Spleen (tissue), 11 donors: ENCODE measurements around the gene ERG28. TPM values are rescaled to one million over a fixed set of nuclear protein-coding genes. Genes with fewer than 3 reads are reported as not detected.

Experiments used
- DNase-seq: peaks from one replicate; pipeline ENCODE4 v3.0.0-alpha.2; 2020
- H3K27ac ChIP-seq, 8 donors: fragments of 200-600 bp; sonication (generic) in 7 of 8; 1 replicate in 4 of 8; 2 replicates in 4 of 8; pipeline versions ENCODE4 v1.5.0 to v1.8.0; 2016 to 2021; ENCODE audit warnings: inconsistent platforms in 4 of 8, mild to moderate bottlenecking in 4 of 8, moderate library complexity in 1 of 8
- H3K27me3 ChIP-seq, 7 donors: fragments of 200-600 bp; sonication (generic) in 6 of 7; replicated peaks in 1 of 7; 1 replicate in 4 of 7; 2 replicates in 3 of 7; pipeline versions ENCODE4 v1.5.0 to v1.8.0; 2016 to 2021; ENCODE audit warnings: inconsistent platforms in 3 of 7, mild to moderate bottlenecking in 1 of 7
- H3K36me3 ChIP-seq, 6 donors: fragments of 200-600 bp; sonication (generic) in 5 of 6; 1 replicate in 4 of 6; 2 replicates in 2 of 6; pipeline versions ENCODE4 v1.5.0 to v1.8.0; 2016 to 2021; ENCODE audit warnings: inconsistent platforms in 2 of 6
- H3K4me1 ChIP-seq, 6 donors: fragments of 200-600 bp; sonication (generic) in 5 of 6; 1 replicate in 3 of 6; 2 replicates in 3 of 6; pipeline versions ENCODE4 v1.5.0 to v1.8.0; 2016 to 2021; ENCODE audit warnings: inconsistent platforms in 3 of 6
- H3K4me3 ChIP-seq, 8 donors: fragments of 200-600 bp; sonication (generic) in 7 of 8; 1 replicate in 4 of 8; 2 replicates in 4 of 8; pipeline versions ENCODE4 v1.5.0 to v1.8.0; 2016 to 2021; ENCODE audit warnings: inconsistent platforms in 4 of 8, mild to moderate bottlenecking in 4 of 8, moderate library complexity in 2 of 8
- H3K9me3 ChIP-seq, 8 donors: fragments of 200-600 bp; sonication (generic) in 7 of 8; 1 replicate in 4 of 8; 2 replicates in 4 of 8; pipeline versions ENCODE4 v1.5.0 to v1.8.0; 2016 to 2021; ENCODE audit warnings: inconsistent platforms in 4 of 8
- CTCF ChIP-seq, 11 experiments: fragments of 200-600 bp in 7 of 11; fragments of 450-650 bp in 4 of 11; sonication (generic) in 4 of 11; IDR thresholded peaks in 8 of 11; conservative IDR thresholded peaks in 3 of 11; 1 replicate in 7 of 11; 2 replicates in 4 of 11; pipeline versions ENCODE4 v1.4.0 to v1.8.0; 2016 to 2021; ENCODE audit warnings: antibody characterized with exemption in 11 of 11, inconsistent platforms in 4 of 11, mild to moderate bottlenecking in 1 of 11
- POLR2A ChIP-seq, 3 donors: fragments of 450-650 bp; IDR thresholded peaks; one replicate each; pipeline ENCODE4 v1.5.1; 2017; ENCODE audit warnings: antibody characterized with exemption in 3 of 3, mild to moderate bottlenecking in 1 of 3
- POLR2AphosphoS5 ChIP-seq, 3 donors: sonication (generic); formaldehyde crosslinking; IDR thresholded peaks; one replicate each; pipeline ENCODE4 v1.5.1; 2017; ENCODE audit warnings: antibody characterized with exemption in 3 of 3
- WGBS, 5 donors: extraction: QIAGEN DNeasy Blood & Tissue Kit in 3 of 5; methylation state at CpG; one replicate each; pipeline versions ENCODE4 v1.1.5 to v1.1.7; 2013 to 2018; 5-methylcytosine and 5-hydroxymethylcytosine counted together
- intact Hi-C: fragments of 100-400 bp; cut with DNase I; formaldehyde crosslinking; loops from one replicate; pipeline ENCODE4 v1.15.0; 2023; ENCODE audit warnings: low total_unique reads
- polyA plus RNA-seq, 3 donors: library from polyadenylated mRNA; stranded (reverse); fragments of 200-250 nt; gene quantifications; one replicate each; pipeline ENCODE4 v1.2.1, GENCODE V29; 2013
- total RNA-seq, 7 donors: library from RNA; depleted of rRNA in 3 of 7; stranded (reverse); fragments of >200 nt in 3 of 7; fragmentation: NEBNext Ultra II Directional in 4 of 7; extraction: Animal tissue kit (Norgen Biotek cat#: 25700) in 4 of 7; gene quantifications; one replicate each; pipeline versions ENCODE4 v1.1.0 to v1.2.1, GENCODE V29; 2016 to 2021
- donor health status: healthy with polysubstance abuse.
- donor health status: DM: no; HTN: no; CAD: no; lungs with moderate emphysema.
- donor health status: DM: no; HTN: no; CAD: no.
- donor health status: Bipolar disorder and iron deficiency.
- donor health status: healthy.
- donor health status: DM: no; HTN: no; CAD: no.
- donor health status: DM: yes; HTN: yes; CAD: no.

Gene ERG28
- total and polyA plus RNA-seq, 10 donors = 6.1 to 11.1 (median 7.8) TPM

- no peak overlapping the region for H3K4me3 ChIP-seq
- no peak overlapping the region for H3K27ac ChIP-seq
- H3K9me3 ChIP-seq = peaks cover 0 to 12% (median 8%) of the 10 kb centered on the region in 8 donors
- H3K27me3 ChIP-seq = no peaks in the 10 kb centered on the region
- no peaks in the 10 kb centered on the region for H3K4me1 ChIP-seq
- WGBS, 5 donors = 91 to 96% (median 94%) methylated on average over 7 of the region's 7 CpGs
- intact Hi-C loops = no loop called here
- H3K36me3 ChIP-seq = peaks cover 0 to 82% (median 39%) of the 10 kb centered on the region in 6 donors
- DNase-seq = no peak
- TF ChIP-seq CTCF (IDR thresholded peaks at IDR 0.05 in 8 of 11, conservative IDR thresholded peaks at IDR 0.05 in 3 of 11) (no peak), POLR2AphosphoS5 (IDR thresholded peaks at IDR 0.05) (no peak), POLR2A (IDR thresholded peaks at IDR 0.05) (no peak)
Measured at GRCh38 chr14:75690010-75690409, 29.3 kb upstream of the ERG28 start.

- Histone ChIP-seq H3K4me1 (no peaks in the 10 kb centered on the region), H3K27ac (no peak overlapping the region), H3K36me3 (peaks cover 0 to 82% (median 31%) of the 10 kb centered on the region in 6 donors), H3K4me3 (no peak overlapping the region), H3K27me3 (no peaks in the 10 kb centered on the region), H3K9me3 (peaks cover 0 to 2% (median 0%) of the 10 kb centered on the region in 8 donors)
- DNase-seq = no peak
- no peak for TF ChIP-seq POLR2AphosphoS5 (IDR thresholded peaks at IDR 0.05)
- no peak for TF ChIP-seq POLR2A (IDR thresholded peaks at IDR 0.05)
- WGBS, 5 donors = 86 to 94% (median 90%) methylated on average over 2 of the region's 2 CpGs
- intact Hi-C loops = no loop called here
Measured at GRCh38 chr14:75689012-75689411, 28.3 kb upstream of the ERG28 start.

GRCh38 chr14:75685910-75686309 is 25.2 kb upstream of the ERG28 start:
- Histone ChIP-seq H3K4me3 (no peak overlapping the region), H3K27me3 (no peaks in the 10 kb centered on the region), H3K36me3 (peaks cover 0 to 81% (median 32%) of the 10 kb centered on the region in 6 donors), H3K4me1 (no peaks in the 10 kb centered on the region), H3K27ac (no peak overlapping the region), H3K9me3 (no peaks in the 10 kb centered on the region)
- intact Hi-C loops = no loop called here
- TF ChIP-seq POLR2AphosphoS5 (IDR thresholded peaks at IDR 0.05) = no peak
- no peak for TF ChIP-seq CTCF (IDR thresholded peaks at IDR 0.05 in 8 of 11, conservative IDR thresholded peaks at IDR 0.05 in 3 of 11)
- TF ChIP-seq POLR2A (IDR thresholded peaks at IDR 0.05) = no peak
- no peak for DNase-seq
- WGBS, 5 donors = 89 to 94% (median 92%) methylated on average over 2 of the region's 2 CpGs

- WGBS, 5 donors = 71 to 82% (median 80%) methylated on average over 2 of the region's 2 CpGs
- Histone ChIP-seq H3K4me3 (no peak overlapping the region), H3K36me3 (peaks cover 0 to 47% (median 4%) of the 10 kb centered on the region in 6 donors), H3K27me3 (no peaks in the 10 kb centered on the region), H3K27ac (no peak overlapping the region), H3K9me3 (peaks cover 0 to 11% (median 7%) of the 10 kb centered on the region in 8 donors), H3K4me1 (no peaks in the 10 kb centered on the region)
- TF ChIP-seq POLR2AphosphoS5 (IDR thresholded peaks at IDR 0.05) (no peak), CTCF (IDR thresholded peaks at IDR 0.05 in 8 of 11, conservative IDR thresholded peaks at IDR 0.05 in 3 of 11) (no peak)
- intact Hi-C loops = no loop called here
- DNase-seq = no peak
Measured at GRCh38 chr14:75675265-75675960, 14.7 kb upstream of the ERG28 start.
